ENCODE measurements around the gene HSD17B1.

- TF ChIP-seq POLR2A (IDR thresholded peaks at IDR 0.05): no peak
- no peak for TF ChIP-seq CTCF (IDR thresholded peaks at IDR 0.05)
Observed at GRCh38 chr17:42530952-42531454, 21.7 kb upstream of the HSD17B1 start.
